Measurements from ENCODE around the gene ZNF474.

The ZNF474 gene

DNA sequence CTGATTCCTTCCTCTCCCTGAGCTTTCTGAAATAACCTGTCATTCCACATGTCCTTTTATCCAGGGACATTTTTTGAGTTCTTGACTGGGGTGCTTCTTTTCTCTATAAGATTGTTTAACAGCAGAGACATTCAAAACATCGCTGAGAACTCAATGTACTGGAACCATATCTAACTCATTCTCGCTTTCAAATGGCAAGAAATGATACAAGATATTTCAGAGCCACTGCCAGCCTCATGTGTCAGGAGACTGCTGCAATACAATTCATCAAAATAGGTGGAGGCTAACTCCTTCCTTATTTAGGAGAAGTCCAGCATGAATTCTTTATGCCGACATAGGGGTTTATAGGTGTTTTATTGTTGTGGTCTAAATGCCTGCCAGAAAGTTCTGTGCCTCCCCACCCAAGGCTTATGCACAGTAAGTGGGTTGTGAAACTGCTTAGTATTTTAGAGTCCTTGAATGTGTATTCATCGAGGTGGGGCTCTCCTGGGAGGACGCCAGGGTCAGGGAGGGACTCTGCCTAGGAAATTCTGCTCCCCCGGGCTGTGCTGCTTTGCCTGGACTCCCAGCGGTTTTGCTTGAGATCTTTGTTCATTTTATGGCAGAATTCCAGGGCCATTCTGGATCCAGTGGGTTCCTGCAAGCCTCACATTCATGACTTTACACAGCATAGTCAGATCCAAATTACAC lies 53.9 kb downstream of the ZNF474 start:
- Histone ChIP-seq H2AK5ac (ENCODE audit: low read depth, low read length) (no peak overlapping the region), H3K27ac (replicated peaks; ENCODE audit: low read length) (no peak overlapping the region), H3K4ac (ENCODE audit: low read length) (no peak overlapping the region), H3K14ac (ENCODE audit: low read length) (no peak overlapping the region), H3K18ac (ENCODE audit: low read length) (no peak overlapping the region), H2BK5ac (ENCODE audit: low read length) (no peak overlapping the region), H3K4me3 (ENCODE audit: low read length in 2 of 2) (no peak overlapping the region), H2AFZ (ENCODE audit: low read length) (peak overlapping the region; percentile 79), H3K79me1 (ENCODE audit: low read depth, low read length) (no peaks in the 10 kb centered on the region), H3K23ac (ENCODE audit: low read depth, low read length, poor library complexity) (no peak overlapping the region), H3K4me1 (ENCODE audit: control insufficient read depth in 2 of 2, insufficient read depth in 1 of 2, low read depth in 1 of 2, low read length in 2 of 2) (peaks cover 0 to 4% of the 10 kb centered on the region in 2 donors), H3K27me3 (ENCODE audit: control insufficient read depth in 3 of 3, insufficient read depth in 3 of 3, low read depth in 1 of 3, low read length in 3 of 3) (no peaks in the 10 kb centered on the region), H3K9ac (ENCODE audit: low read depth, low read length, poor library complexity) (no peak overlapping the region), H4K8ac (ENCODE audit: low read depth, low read length) (no peak overlapping the region), H4K91ac (ENCODE audit: low read depth, low read length, poor library complexity) (no peak overlapping the region), H3K36me3 (replicated peaks in 1 of 2; ENCODE audit: control insufficient read depth in 2 of 2, insufficient read depth in 2 of 2, low read length in 2 of 2) (no peaks in the 10 kb centered on the region), H3K9me3 (replicated peaks in 1 of 2; ENCODE audit: control insufficient read depth in 2 of 2, insufficient read depth in 1 of 2, low read depth in 1 of 2, low read length in 2 of 2) (no peaks in the 10 kb centered on the region), H2BK12ac (ENCODE audit: low read length) (no peak overlapping the region), H2BK15ac (ENCODE audit: low read length) (no peak overlapping the region), H3K4me2 (ENCODE audit: insufficient read depth, low read length, poor library complexity, severe bottlenecking) (no peak overlapping the region), H2BK120ac (ENCODE audit: low read depth, low read length) (no peak overlapping the region)
- no peak for DNase-seq (ENCODE audit: low spot score)
- no CpG with 5 or more reads among the region's 7 CpGs for WGBS, 2 donors (ENCODE audit: extremely low coverage in 2 of 2, insufficient read length in 2 of 2, insufficient replicate concordance in 1 of 2)

DNA sequence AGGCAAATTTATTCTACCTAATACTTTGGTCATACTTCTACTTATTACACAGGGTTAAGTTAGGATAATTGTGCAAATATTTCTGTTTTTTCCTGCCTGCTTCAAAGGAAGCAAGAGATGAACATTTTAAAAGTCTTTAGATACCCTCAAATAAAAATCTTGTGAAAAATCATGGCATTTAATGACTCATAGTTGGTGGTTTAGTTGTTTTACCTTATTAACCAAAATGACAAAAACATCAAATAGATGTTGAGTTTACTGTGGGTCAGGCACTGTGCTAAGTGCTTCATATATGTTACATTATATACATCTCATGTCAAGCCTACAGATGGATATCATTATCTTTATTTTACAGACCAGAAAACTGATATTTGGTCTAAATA lies 54.4 kb downstream of the ZNF474 start:
- H3K23ac ChIP-seq (ENCODE audit: low read depth, low read length, poor library complexity) = no peak overlapping the region
- H2BK12ac ChIP-seq (ENCODE audit: low read length) = no peak overlapping the region
- no peaks in the 10 kb centered on the region for H3K79me1 ChIP-seq (ENCODE audit: low read depth, low read length)
- H3K27ac ChIP-seq (replicated peaks; ENCODE audit: low read length) = no peak overlapping the region
- H2AFZ ChIP-seq (ENCODE audit: low read length) = no peak overlapping the region
- H3K4me2 ChIP-seq (ENCODE audit: insufficient read depth, low read length, poor library complexity, severe bottlenecking) = no peak overlapping the region
- H4K8ac ChIP-seq (ENCODE audit: low read depth, low read length) = no peak overlapping the region
- no peak overlapping the region for H3K14ac ChIP-seq (ENCODE audit: low read length)
- H3K4ac ChIP-seq (ENCODE audit: low read length) = no peak overlapping the region
- no peaks in the 10 kb centered on the region for H3K27me3 ChIP-seq (ENCODE audit: control insufficient read depth in 3 of 3, insufficient read depth in 3 of 3, low read depth in 1 of 3, low read length in 3 of 3)
- no peak overlapping the region for H2AK5ac ChIP-seq (ENCODE audit: low read depth, low read length)
- no peak overlapping the region for H2BK15ac ChIP-seq (ENCODE audit: low read length)
- no peaks in the 10 kb centered on the region for H3K9me3 ChIP-seq (replicated peaks in 1 of 2; ENCODE audit: control insufficient read depth in 2 of 2, insufficient read depth in 1 of 2, low read depth in 1 of 2, low read length in 2 of 2)
- H2BK5ac ChIP-seq (ENCODE audit: low read length) = no peak overlapping the region
- H3K4me1 ChIP-seq (ENCODE audit: control insufficient read depth in 2 of 2, insufficient read depth in 1 of 2, low read depth in 1 of 2, low read length in 2 of 2) = peaks cover 0 to 4% of the 10 kb centered on the region in 2 donors
- no peak for DNase-seq (ENCODE audit: low spot score)
- H3K36me3 ChIP-seq (replicated peaks in 1 of 2; ENCODE audit: control insufficient read depth in 2 of 2, insufficient read depth in 2 of 2, low read length in 2 of 2) = no peaks in the 10 kb centered on the region
- H3K18ac ChIP-seq (ENCODE audit: low read length) = no peak overlapping the region
- H4K91ac ChIP-seq (ENCODE audit: low read depth, low read length, poor library complexity) = no peak overlapping the region
- no peak overlapping the region for H2BK120ac ChIP-seq (ENCODE audit: low read depth, low read length)
- no peak overlapping the region for H3K4me3 ChIP-seq (ENCODE audit: low read length in 2 of 2)
- no peak overlapping the region for H3K9ac ChIP-seq (ENCODE audit: low read depth, low read length, poor library complexity)

DNA sequence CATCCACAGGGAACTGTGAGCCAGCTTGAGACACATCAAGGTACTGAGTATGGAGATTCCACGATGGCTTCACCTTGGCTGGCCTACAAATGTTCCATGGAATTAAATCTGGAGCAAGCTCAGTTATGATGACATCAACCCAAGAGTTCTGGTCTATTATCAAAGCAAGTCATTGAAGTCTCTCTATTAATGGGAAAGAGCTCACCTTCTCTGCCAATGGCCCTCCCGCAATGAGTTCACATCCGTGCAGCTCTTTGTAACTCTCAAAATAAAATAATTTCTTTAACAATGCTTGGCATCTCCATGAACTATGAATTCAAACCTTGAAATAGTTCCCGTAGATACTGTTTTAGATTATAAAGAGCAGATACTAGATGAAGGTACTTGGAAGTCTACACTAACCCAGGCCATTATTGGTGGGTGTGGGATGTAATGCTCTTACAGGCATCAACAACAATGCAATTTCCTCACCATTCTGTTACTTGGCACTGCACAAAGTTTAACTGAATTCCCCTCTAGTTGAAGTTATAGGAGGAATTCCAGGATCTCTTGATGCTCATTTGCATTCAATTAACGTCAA lies 55.4 kb downstream of the ZNF474 start:
- no CpG with 5 or more reads among the region's 5 CpGs for WGBS, 2 donors (ENCODE audit: extremely low coverage in 2 of 2, insufficient read length in 2 of 2, insufficient replicate concordance in 1 of 2)
- Histone ChIP-seq H4K91ac (ENCODE audit: low read depth, low read length, poor library complexity) (no peak overlapping the region), H4K8ac (ENCODE audit: low read depth, low read length) (no peak overlapping the region), H3K9me3 (replicated peaks in 1 of 2; ENCODE audit: control insufficient read depth in 2 of 2, insufficient read depth in 1 of 2, low read depth in 1 of 2, low read length in 2 of 2) (no peaks in the 10 kb centered on the region), H2BK120ac (ENCODE audit: low read depth, low read length) (no peak overlapping the region), H3K9ac (ENCODE audit: low read depth, low read length, poor library complexity) (no peak overlapping the region), H3K14ac (ENCODE audit: low read length) (no peak overlapping the region), H3K4me3 (ENCODE audit: low read length in 2 of 2) (no peak overlapping the region), H2AK5ac (ENCODE audit: low read depth, low read length) (no peak overlapping the region), H3K79me1 (ENCODE audit: low read depth, low read length) (no peaks in the 10 kb centered on the region), H3K27ac (replicated peaks; ENCODE audit: low read length) (no peak overlapping the region), H3K4ac (ENCODE audit: low read length) (no peak overlapping the region), H2AFZ (ENCODE audit: low read length) (no peak overlapping the region), H3K18ac (ENCODE audit: low read length) (no peak overlapping the region), H3K4me2 (ENCODE audit: insufficient read depth, low read length, poor library complexity, severe bottlenecking) (no peak overlapping the region), H2BK5ac (ENCODE audit: low read length) (no peak overlapping the region), H3K4me1 (ENCODE audit: control insufficient read depth in 2 of 2, insufficient read depth in 1 of 2, low read depth in 1 of 2, low read length in 2 of 2) (peaks cover 0 to 4% of the 10 kb centered on the region in 2 donors), H3K23ac (ENCODE audit: low read depth, low read length, poor library complexity) (no peak overlapping the region), H3K27me3 (ENCODE audit: control insufficient read depth in 3 of 3, insufficient read depth in 3 of 3, low read depth in 1 of 3, low read length in 3 of 3) (peaks cover 0 to 1% (median 0%) of the 10 kb centered on the region in 3 experiments), H3K36me3 (replicated peaks in 1 of 2; ENCODE audit: control insufficient read depth in 2 of 2, insufficient read depth in 2 of 2, low read length in 2 of 2) (no peaks in the 10 kb centered on the region), H2BK12ac (ENCODE audit: low read length) (no peak overlapping the region), H2BK15ac (ENCODE audit: low read length) (no peak overlapping the region)
- no peak for DNase-seq (ENCODE audit: low spot score)

- WGBS, 2 donors (ENCODE audit: extremely low coverage in 2 of 2, insufficient read length in 2 of 2, insufficient replicate concordance in 1 of 2) = no CpG with 5 or more reads among the region's 3 CpGs
- Histone ChIP-seq H3K9ac (ENCODE audit: low read depth, low read length, poor library complexity) (no peak overlapping the region), H3K18ac (ENCODE audit: low read length) (no peak overlapping the region), H4K8ac (ENCODE audit: low read depth, low read length) (no peak overlapping the region), H3K27me3 (ENCODE audit: control insufficient read depth in 3 of 3, insufficient read depth in 3 of 3, low read depth in 1 of 3, low read length in 3 of 3) (peaks cover 0 to 7% (median 0%) of the 10 kb centered on the region in 3 experiments), H3K79me1 (ENCODE audit: low read depth, low read length) (no peaks in the 10 kb centered on the region), H3K27ac (replicated peaks; ENCODE audit: low read length) (no peak overlapping the region), H3K4me1 (ENCODE audit: control insufficient read depth in 2 of 2, insufficient read depth in 1 of 2, low read depth in 1 of 2, low read length in 2 of 2) (peaks cover 0 to 4% of the 10 kb centered on the region in 2 donors), H3K36me3 (replicated peaks in 1 of 2; ENCODE audit: control insufficient read depth in 2 of 2, insufficient read depth in 2 of 2, low read length in 2 of 2) (no peaks in the 10 kb centered on the region), H2BK15ac (ENCODE audit: low read length) (no peak overlapping the region), H3K23ac (ENCODE audit: low read depth, low read length, poor library complexity) (no peak overlapping the region), H4K91ac (ENCODE audit: low read depth, low read length, poor library complexity) (no peak overlapping the region), H2BK120ac (ENCODE audit: low read depth, low read length) (no peak overlapping the region), H2BK12ac (ENCODE audit: low read length) (no peak overlapping the region), H3K4ac (ENCODE audit: low read length) (no peak overlapping the region), H2AK5ac (ENCODE audit: low read depth, low read length) (no peak overlapping the region), H3K4me3 (ENCODE audit: low read length in 2 of 2) (no peak overlapping the region), H3K9me3 (replicated peaks in 1 of 2; ENCODE audit: control insufficient read depth in 2 of 2, insufficient read depth in 1 of 2, low read depth in 1 of 2, low read length in 2 of 2) (no peaks in the 10 kb centered on the region), H2BK5ac (ENCODE audit: low read length) (no peak overlapping the region), H3K14ac (ENCODE audit: low read length) (no peak overlapping the region), H3K4me2 (ENCODE audit: insufficient read depth, low read length, poor library complexity, severe bottlenecking) (no peak overlapping the region), H2AFZ (ENCODE audit: low read length) (no peak overlapping the region)
- no peak for DNase-seq (ENCODE audit: low spot score)
Observed at GRCh38 chr5:122187426-122187825, 58.1 kb downstream of the ZNF474 start.

All from neuronal stem cell (in vitro differentiated cells).